NCI-H1417 treated with DMSO at 0.1 percent for 48 hours (cell line): ENCODE measurements around the gene HTT.

Experiments used
- DNase-seq: peaks from one replicate; lab custom pipeline; 2025; lab: John Stamatoyannopoulos, UW

Gene HTT

DNA sequence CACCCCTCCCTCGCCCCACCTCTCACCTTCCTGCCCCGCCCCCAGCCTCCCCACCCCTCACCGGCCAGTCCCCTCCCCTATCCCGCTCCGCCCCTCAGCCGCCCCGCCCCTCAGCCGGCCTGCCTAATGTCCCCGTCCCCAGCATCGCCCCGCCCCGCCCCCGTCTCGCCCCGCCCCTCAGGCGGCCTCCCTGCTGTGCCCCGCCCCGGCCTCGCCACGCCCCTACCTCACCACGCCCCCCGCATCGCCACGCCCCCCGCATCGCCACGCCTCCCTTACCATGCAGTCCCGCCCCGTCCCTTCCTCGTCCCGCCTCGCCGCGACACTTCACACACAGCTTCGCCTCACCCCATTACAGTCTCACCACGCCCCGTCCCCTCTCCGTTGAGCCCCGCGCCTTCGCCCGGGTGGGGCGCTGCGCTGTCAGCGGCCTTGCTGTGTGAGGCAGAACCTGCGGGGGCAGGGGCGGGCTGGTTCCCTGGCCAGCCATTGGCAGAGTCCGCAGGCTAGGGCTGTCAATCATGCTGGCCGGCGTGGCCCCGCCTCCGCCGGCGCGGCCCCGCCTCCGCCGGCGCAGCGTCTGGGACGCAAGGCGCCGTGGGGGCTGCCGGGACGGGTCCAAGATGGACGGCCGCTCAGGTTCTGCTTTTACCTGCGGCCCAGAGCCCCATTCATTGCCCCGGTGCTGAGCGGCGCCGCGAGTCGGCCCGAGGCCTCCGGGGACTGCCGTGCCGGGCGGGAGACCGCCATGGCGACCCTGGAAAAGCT, at the start of gene HTT, which contains the start of gene HTT-AS:
Gene HTT (plus strand): TSS at position 604 of the 768 bp plus-strand sequence. CDS start 145 bp downstream, at position 749.
Gene HTT-AS (minus strand): TSS at position 461 of the 768 bp plus-strand sequence.
- peak; percentile 70 for DNase-seq

DNA sequence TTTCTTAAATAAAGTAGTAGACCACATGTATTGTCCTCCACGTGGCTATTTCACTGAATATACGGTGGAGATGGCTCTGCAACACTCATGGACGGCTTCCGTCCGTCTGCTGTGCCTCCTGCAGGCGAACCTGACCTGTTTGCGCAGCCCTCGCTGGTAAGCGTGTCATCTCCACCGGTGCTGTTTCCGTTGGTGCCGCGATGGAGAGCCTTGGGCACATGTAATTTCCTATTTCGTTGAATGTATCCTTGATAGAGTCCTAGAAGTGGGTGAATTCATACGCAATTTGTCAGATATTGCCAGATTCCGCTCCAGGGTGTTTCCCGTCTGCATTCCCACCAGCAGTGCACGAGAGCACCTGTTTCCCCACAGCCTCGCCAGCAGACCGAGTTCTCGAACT, 48.6 kb upstream of the HTT start:
- DNase-seq, result no peak

DNA sequence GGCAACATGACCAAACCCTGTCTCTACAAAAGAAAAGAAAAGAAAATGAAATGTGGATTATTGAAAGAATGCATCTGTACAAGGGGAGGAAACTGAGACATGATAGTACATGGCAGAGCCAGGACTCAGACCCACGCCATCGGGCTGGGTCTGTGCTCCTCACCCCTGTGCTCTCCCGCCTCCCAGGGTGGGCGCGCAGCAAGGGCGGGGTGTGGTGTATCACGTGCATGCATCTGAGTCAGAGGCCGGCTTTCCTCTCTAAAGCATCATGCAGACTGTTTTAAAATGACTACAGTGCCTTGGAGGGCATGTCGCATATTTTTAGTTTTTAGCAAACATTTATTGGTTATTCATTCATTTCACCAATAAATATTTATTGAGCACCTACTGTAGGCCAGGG, 47.9 kb upstream of the HTT start:
- no peak for DNase-seq

- no peak for DNase-seq
Measured at GRCh38 chr4:3029464-3029863, 45.0 kb upstream of the HTT start.

DNA sequence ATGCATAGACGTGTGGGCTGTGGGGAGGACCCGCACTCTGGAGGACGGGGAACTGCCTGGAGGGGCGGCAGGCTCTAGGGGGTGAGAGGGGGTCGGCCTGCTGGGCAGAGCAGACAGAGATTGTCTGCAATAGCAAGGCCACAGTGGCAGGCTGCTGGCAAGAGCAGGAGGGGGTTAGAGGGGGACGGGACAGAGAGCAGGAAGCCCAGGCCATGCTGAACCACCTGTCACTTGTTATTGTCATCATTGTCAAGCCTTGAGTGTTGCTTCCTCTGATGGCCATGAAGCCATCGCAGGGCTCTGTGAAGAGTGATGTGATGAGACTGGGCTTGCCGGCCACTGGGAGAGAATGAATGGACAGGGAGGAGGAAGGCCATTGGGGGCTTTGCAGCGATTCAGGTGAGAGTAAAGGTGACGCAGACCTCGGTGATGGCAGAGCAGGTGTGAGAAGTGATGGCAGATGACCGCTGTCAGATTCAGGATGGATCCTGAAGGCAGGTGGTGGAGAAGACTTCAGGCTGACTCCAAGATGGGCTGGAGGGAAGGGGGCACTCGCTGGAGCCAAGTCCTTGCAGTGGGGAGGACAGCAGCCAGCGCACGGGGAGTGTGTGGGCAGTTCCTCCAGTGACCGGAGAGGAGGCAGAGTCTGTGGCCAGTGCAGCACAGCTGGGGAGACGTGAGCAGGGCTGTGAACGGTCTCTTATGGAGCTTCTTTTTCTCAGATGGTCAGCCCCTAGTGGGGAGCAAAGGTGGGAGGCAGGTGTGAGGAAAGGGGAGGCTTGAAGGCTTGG, 43.7 kb upstream of the HTT start:
- no peak for DNase-seq

DNA sequence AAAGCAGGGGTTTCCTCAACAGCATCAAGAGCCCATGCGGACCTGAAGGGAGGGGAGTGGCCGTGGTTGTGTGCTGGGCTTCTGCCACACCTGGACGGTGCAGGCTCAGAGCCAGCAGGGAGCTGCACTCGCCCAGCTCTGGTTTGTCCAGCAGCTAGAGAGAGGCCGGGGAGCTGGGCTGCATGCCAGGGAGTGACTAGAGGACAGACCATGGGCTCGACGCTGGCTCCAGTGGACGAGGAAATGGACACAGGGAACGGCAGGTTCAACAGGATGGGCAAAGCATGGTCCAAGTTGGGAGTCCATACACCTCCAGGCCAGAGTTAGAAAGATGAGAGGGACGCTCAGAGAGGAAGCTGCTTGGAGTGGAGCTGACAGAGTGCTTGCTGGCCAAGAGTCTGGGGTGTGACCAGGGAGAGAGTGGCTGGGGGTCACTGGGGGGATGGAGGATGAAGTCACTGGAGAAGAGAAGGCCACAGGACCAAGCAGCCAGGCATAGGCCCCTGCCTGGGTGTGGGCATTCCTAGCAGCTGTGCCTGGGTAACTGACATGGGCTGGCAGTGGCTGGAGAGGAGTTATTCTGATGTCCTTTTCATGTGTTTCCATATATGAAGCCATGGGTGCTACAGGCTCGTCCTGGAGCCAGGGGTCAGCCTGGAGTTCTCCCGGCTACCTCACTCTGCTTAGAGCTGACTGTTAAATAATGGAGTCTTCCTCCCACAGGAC, 43.0 kb upstream of the HTT start:
- DNase-seq, result no peak

DNA sequence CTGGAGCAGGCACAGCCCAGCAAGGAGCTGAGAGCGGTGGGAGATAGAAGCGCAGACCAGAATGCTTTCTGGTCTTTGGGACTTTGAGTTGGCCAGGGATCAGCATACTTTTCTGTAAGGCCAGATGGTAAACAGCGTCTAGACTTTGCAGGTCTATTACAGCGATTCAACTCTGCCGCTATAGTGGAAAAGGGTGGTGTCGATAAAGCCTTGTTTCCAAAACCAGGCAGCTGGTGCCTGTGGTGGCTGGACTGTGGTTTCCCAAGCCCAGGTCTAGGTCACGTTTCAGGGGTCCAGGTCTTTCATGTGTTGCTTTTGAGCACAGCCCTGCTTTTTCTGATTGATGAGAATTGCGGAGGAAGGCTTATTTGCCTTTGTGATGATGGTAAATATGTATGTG, 40.2 kb upstream of the HTT start:
- DNase-seq, result no peak

DNA sequence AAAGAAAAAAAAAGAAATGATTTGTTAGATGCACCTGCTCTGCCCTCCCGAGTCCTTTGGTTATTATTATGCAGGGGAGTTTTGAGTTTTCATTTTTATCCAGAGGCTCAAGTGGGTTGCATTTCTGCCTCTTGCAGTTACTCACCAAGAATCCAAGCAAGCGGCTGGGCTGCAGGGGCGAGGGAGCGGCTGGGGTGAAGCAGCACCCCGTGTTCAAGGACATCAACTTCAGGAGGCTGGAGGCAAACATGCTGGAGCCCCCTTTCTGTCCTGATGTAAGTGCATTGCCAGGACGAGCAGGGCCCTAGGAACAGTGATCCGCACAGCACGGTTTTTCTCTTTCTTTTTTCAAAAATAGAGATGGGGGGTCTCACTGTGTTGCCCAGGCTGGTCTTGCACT, 39.2 kb upstream of the HTT start:
- DNase-seq, result no peak

DNA sequence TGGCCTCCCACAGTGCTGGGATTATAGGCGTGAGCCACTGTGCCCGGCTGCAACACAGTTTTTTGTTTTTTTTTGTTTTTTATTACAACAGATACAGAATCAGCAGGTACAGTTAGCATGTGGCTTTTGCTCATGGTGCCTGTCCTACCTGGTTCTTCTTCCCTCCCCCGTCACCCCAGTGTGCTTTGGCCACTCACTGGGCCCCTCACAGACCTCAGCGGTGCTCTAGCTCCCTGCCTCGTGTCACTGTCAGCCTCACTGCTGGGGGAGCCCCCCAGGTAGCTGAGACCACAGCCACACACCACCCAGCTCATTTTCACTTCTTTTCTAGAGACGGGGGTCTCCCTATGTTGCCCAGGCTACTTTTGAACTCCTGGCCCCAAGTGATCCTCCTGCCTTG, 38.8 kb upstream of the HTT start:
- no peak for DNase-seq

GRCh38 chr4:3036131-3036952, 38.1 kb upstream of the HTT start:
- DNase-seq, result no peak

DNA sequence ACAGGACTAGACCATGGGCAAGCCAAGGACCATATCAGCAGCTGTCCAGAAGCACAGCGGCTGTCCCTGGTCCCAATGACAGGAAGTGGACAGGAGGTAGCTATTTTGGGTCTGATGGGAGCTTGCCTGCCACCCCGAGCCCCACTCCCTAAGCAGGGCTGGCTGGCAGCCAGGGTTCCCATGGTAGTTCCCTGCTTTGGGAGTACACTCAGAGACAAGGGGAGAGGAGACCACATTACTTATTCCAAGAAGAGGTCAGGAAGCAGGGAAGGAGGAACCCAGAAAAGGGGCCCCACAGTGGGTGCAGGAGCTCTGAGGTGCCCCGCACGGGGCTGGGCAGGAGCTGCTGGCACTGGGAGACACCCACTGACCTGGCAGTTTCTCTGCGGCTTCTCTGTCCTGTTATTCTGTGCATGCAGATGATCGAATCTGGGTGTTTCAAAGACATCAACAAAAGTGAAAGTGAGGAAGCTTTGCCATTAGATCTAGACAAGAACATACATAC, 36.5 kb upstream of the HTT start:
- DNase-seq, result no peak

DNA sequence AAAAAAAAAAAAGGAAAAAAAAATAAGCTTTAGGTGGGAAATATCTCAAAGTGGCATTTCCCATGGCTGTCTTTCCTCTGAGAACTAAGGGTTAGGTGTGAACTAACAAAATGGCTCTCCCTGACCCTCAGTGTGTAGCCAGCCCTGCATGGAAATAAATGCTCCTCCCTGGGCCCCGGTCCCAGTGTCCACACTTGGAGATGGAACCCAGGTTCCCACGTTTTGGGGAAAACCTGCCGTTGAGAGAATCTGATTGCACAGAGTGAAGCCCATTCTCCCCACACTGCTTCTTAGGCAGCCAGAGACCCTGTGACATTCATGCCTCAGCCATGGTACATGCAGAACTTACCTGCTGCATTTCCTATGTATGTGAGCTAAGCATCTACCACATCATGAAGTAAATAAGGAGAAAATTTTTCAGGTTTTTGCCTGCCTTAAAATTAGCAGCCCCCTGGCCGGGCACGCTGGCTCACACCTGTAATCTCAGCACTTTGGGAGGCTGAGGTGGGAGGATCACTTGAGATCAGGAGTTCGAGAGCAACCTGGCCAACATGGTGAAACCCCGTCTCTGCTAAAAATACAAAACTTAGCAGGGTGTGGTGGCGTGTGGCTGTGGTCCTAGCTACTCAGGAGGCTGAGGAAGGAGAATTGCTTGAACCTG, 34.6 kb upstream of the HTT start:
- no peak for DNase-seq

- DNase-seq, result no peak
Measured at GRCh38 chr4:3040452-3041191, 33.9 kb upstream of the HTT start.

DNA sequence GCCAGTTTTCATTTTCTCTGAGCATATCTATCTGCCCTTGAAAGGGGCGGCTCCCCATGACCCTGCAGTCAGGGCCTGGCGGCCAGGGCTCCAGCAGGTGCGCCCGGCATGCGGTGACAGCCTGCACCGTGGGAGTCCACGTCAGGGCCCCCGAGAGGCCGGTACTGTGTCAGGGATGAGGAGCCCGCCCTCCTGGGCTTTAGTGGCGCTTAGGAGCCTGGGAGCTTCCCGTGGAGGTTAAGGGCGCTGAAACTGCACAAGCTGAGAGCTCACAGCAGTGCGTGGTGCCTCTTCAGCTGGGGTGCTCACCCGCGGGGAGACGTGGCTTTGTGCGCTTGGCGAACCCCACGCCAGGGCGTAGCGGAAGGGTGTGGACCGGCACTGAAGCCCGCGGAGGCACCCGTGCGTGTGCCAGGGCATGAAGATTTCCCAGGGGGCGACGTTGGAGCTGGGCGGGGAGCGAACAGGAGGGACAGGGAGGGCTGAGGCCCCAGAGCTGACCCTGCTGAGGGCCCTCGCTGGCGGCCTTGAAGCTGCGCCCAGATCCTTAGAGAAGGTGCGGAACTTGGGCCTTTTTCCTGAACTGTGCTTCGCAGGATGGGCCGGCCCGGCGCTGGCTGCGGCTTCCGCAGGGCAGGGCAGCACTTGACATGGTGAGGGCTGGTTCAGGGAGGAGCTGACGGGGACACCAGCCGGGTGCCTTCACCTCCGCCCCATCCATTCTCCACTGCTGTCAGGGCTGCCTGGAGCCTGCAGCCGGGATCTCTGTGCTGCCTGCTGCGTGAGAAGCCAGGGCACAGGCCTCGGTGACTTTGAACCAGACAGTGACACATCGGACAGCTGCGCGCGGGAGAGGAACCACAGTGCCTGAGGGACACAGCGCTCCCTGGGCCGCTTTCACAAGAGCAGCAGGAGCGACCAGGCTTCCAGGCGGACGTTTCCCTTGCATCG, 33.0 kb upstream of the HTT start:
- DNase-seq, result no peak

- DNase-seq, result no peak
Measured at GRCh38 chr4:3042226-3042625, 32.3 kb upstream of the HTT start.

DNA sequence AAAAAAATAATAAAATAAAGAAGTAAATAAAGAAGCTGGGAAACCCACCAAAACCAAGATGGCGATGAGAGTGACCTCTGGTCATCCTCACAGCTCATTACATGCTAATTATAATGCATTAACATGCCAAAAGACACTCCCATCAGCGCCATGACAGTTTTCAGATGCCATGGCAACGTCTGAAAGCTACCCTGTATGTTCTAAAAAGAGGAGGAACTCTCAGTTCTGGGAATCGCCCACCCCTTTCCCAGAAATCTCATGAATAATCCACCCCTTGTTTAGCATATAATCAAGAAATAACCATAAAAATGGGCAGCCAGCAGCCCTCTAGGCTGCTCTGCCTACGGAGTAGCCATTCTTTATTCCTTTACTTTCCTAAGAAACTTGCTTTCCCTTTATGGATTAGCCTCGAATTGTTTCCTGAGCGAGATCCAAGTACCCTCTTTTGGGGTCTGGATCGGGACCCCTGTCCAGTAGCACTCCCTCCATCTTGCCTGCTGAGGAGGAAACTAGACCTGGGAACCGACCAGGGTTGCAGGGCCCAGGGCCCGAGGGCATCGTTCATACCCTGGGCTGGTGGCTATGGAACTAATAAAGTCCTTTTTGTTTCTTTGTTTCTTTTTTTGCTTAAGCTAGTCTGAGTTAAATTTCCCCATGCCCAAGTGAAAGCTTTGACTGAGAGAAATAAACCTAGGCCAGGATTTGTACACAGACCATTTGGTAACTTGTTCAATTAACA, 31.0 kb upstream of the HTT start:
- no peak for DNase-seq

- no peak for DNase-seq
Measured at GRCh38 chr4:3044870-3045819, 29.3 kb upstream of the HTT start.
